GM12892 (cell line): ENCODE measurements around the gene TRPM7.

Experiments used
- POLR2A ChIP-seq: IDR thresholded peaks from 2 replicates; pipeline ENCODE4 v1.6.1; 2011; ENCODE audit warnings: low read depth, low read length, control low read depth
- POLR2AphosphoS5 ChIP-seq: IDR thresholded peaks from 2 replicates; pipeline ENCODE4 v1.6.1; 2011; ENCODE audit warnings: low read depth, low read length, control low read depth
- TAF1 ChIP-seq: IDR thresholded peaks from 2 replicates; pipeline ENCODE4 v1.6.1; 2011; ENCODE audit warnings: low read depth, mild to moderate bottlenecking, control low read depth, low read length, borderline replicate concordance

GRCh38 chr15:50576166-50576565 is 110.4 kb downstream of the TRPM7 start:
- TF ChIP-seq POLR2A (no peak), TAF1 (no peak), POLR2AphosphoS5 (no peak)
